Sigmoid colon (tissue), 4 donors: ENCODE results near the gene HTRA3.

Source experiments
- CTCF ChIP-seq, 4 experiments: fragments of 450-650 bp in 3 of 4; fragments of 200-600 bp in 1 of 4; IDR thresholded peaks; one replicate each; pipeline ENCODE4 v1.5.1; 2016 to 2019; ENCODE audit warnings: antibody characterized with exemption in 4 of 4, mild to moderate bottlenecking in 3 of 4, moderate library complexity in 2 of 4
- POLR2A ChIP-seq, 2 donors: fragments of 450-650 bp; IDR thresholded peaks; one replicate each; pipeline ENCODE4 v1.6.1; 2016; ENCODE audit warnings: antibody characterized with exemption in 2 of 2, mild to moderate bottlenecking in 2 of 2, moderate library complexity in 2 of 2
- POLR2AphosphoS5 ChIP-seq, 4 donors: sonication (generic); formaldehyde crosslinking; IDR thresholded peaks; one replicate each; pipeline ENCODE4 v1.6.1; 2017; ENCODE audit warnings: antibody characterized with exemption in 4 of 4

GRCh38 chr4:8232748-8233147, 36.8 kb upstream of the HTRA3 start:
- no peak for TF ChIP-seq CTCF (IDR thresholded peaks at IDR 0.05)
- no peak for TF ChIP-seq POLR2AphosphoS5 (IDR thresholded peaks at IDR 0.05)
- TF ChIP-seq POLR2A (IDR thresholded peaks at IDR 0.05), result no peak
